HG03064 (cell line): ENCODE data around the gene DST.

Experiments
- ATAC-seq: cut with Tn5 transposase; IDR thresholded peaks from one replicate; pipeline ENCODE4 v1.9.1; 2021; ENCODE audit warnings: low read depth; ENCODE audit not compliant: unreplicated experiment

DST gene

GRCh38 chr6:56540232-56541029 lies 102.3 kb downstream of the DST start:
- ATAC-seq = no peak

GRCh38 chr6:56539527-56540105 lies 103.1 kb downstream of the DST start:
- ATAC-seq = no peak

GRCh38 chr6:56538851-56539250 lies 103.8 kb downstream of the DST start:
- ATAC-seq = no peak

GRCh38 chr6:56537223-56537770 lies 105.4 kb downstream of the DST start:
- ATAC-seq = no peak

- ATAC-seq = no peak
These were observed 106.2 kb downstream of the DST start for GRCh38 chr6:56536536-56536935.

GRCh38 chr6:56535626-56536025 lies 107.1 kb downstream of the DST start:
- ATAC-seq = no peak

GRCh38 chr6:56534680-56535419 lies 107.8 kb downstream of the DST start:
- ATAC-seq = no peak

- ATAC-seq = no peak
These were observed 109.7 kb downstream of the DST start for GRCh38 chr6:56532766-56533551.

GRCh38 chr6:56531839-56532595 lies 110.7 kb downstream of the DST start:
- no peak for ATAC-seq

GRCh38 chr6:56529594-56530191 lies 113.0 kb downstream of the DST start:
- ATAC-seq = no peak

- ATAC-seq = no peak
These were observed 114.3 kb downstream of the DST start for GRCh38 chr6:56528412-56528841.

- ATAC-seq = no peak
These were observed 114.8 kb downstream of the DST start for GRCh38 chr6:56527934-56528333.

GRCh38 chr6:56526860-56527544 lies 115.7 kb downstream of the DST start:
- no peak for ATAC-seq

GRCh38 chr6:56525974-56526789 lies 116.5 kb downstream of the DST start:
- ATAC-seq = no peak

- ATAC-seq = no peak
These were observed 117.6 kb downstream of the DST start for GRCh38 chr6:56524891-56525703.

- no peak for ATAC-seq
These were observed 120.0 kb downstream of the DST start for GRCh38 chr6:56522495-56523270.
